Lung microvascular endothelial cell (primary cell): ENCODE results near the gene ALPP. TPM values are rescaled to one million over a fixed set of nuclear protein-coding genes. Genes with fewer than 3 reads are reported as not detected.
"Not testable (repeated sequence)": the region's sequence is repeated elsewhere in the genome, so short reads cannot be mapped to it uniquely, and the experiment has no call there.

Experiments
- DNase-seq, 2 donors: peaks; one replicate each; pipeline versions ENCODE4 v3.0.0 to v3.0.0-alpha.2; 2010; ENCODE audit warnings: low read depth in 2 of 2
- total RNA-seq: library from RNA; depleted of rRNA; stranded (reverse); fragments of >200 nt; gene quantifications from 2 replicates; pipeline ENCODE4 v1.2.1, GENCODE V29; 2014

The ALPP gene
- total RNA-seq, result not detected in 2 replicates

DNA sequence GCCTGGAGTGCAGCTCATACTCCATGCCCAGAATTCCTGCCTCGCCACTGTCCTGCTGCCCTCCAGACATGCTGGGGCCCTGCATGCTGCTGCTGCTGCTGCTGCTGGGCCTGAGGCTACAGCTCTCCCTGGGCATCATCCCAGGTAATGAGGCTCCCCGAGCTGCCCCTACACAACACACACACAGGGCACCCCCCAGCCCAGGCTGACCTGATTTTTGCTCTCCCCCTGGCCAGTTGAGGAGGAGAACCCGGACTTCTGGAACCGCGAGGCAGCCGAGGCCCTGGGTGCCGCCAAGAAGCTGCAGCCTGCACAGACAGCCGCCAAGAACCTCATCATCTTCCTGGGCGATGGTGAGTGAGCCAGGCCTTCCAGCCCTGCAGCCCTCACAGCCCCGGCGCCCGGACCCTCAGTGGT, at the start of gene ALPP:
Gene ALPP (plus strand): TSS at position 17 of the 417 bp plus-strand sequence. CDS start 52 bp downstream, at position 69.
- not testable (repeated sequence) for DNase-seq

DNA sequence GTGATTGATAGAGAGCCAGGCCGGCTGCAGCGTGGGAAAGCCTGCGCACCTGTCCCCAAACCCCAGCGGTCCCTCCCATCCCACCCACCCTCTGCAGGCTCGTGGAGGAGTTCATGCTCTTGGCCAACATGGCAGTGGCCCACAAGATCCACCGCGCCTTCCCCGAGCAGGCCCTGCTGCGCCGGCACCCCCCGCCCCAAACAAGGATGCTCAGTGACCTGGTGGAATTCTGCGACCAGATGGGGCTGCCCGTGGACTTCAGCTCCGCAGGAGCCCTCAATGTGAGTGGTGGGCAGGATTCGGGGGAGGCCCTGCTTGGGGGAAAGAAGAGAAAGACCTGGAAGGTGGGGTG, 48.9 kb upstream of the ALPP start:
- DNase-seq, result no peak

DNA sequence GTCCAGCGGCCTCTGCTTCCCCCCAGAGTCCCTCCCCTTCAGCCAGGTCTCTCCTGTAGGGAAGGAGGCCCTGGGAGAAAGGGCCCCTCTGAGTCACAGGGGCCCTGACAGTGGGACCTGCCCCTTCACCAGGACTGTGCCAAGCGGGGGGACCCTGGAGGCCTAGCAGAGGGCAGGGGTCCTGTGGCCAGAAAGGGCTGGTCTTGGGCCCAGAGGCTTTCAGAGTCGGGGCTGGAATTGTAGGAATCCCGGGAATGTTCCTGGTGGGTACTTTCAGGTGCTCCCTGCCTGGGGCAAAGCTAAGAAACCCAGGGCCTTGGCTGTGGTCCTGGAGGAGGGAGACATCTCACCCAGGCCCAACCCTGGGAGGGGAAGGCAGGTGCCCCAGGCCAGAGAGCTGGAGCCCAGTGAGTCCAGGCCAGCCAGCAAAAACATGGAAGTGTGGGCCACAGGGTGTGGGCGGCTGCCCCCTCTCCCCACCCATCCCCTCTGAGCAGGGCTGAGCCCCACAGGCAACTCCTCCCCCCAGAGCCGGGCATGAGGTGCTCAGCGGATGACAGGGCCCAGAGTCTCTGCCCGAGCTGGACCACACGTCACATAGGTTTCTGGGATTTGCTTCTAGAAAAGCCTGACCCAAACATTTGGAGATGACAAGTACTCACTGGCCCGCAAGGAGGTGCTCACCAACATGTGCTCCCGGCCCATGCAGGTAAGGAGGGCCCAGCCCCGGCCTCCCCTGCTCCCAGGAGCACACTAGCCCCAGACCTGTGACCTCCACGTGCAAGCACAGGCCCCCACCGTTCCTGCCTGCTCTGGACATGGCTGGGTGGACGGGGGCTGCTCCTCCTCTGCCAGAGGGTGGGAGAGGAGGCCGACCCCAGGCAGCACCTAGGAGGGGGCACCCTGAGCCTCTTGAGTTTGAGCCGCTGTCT, 48.2 kb upstream of the ALPP start:
- DNase-seq, result no peak

DNA sequence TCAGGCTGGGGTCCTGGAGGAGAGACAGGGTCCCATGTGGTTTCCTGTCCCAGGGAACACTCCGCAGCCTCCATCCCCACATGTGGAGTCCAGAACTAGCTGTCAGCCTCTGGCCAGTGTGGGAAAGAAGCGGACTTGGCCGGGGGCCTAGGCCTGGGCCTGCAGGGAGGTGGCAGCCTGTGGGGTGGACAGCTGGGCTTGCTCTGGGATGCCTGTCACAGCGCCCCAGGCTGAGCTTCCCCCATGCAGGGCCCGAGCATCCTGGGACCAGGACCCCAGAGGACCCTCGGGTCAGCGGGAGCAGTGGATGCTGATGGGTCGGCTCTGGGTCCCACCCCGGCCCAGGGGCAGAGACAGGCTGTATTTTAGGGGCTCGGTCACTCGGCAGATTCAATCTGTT, 47.5 kb upstream of the ALPP start:
- not testable (repeated sequence) for DNase-seq

DNA sequence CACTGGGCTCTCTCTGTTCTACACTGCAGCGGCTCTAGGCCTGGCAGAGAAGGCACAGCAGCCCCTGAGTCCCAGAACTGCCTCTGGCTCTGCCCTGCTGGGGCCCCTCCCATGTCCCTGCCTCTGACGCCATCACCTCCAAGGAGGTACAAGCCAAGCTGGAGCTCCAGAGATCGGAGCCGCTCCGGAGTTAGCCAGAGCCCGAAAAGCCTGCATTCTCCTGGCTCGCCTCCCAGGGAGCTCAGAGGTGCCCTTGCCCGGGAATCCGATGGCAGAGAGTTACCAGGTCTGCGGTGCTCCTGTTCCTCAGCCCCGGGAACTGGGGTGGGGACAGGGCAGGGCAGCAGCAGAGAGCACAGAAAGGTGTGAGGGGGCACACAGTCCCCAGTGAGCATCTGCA, 46.9 kb upstream of the ALPP start:
- not testable (repeated sequence) for DNase-seq

DNA sequence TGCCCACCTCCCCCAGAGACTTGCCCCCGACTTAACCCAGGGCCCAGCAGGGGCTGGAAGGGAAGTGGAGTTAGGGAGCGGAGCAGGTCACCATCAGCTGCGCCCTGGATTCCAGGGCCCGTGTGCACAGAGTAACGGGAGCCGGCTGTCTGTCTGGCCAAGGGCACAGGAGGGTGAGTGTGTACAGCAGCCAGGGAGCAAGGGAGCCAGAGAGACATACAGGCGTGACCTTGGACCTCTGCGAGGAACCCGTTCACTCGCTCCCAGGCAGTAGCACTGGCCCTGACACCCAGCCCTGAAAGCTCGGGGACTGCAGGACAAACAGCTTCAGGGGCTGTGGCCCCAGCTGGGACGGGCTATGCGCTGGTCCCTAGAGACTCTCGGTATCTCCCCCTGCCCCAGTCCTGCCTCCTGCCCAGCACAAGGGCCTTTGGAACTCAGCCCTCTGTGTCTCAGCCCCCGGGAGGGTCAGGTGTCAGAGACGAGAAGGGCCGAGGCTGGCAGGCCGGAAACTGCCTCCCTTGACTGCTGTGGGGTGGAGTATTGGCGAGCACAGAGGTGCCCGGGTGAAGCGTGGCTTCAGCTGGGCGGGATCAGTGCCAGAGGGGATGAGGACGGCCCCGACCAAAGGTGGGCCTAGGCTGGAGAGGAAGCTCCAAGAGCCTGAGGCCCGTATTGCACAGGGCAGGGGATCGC, 46.2 kb upstream of the ALPP start:
- DNase-seq, result not testable (repeated sequence)

DNA sequence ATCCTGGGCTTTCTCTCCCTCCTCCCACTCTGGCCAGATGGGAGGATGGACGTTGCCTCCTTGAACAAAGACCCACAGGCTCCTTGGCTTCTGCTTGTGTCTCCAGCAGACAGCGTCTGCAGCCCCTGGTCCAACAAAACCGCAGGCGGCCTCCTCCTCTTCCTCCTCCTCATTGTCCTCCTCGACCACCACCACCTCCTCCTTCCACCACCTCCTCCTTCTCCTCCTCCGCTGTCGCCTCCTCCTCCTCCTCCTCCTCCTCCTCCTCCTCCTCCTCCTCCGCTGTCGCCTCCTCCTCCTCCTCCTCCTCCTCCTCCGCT, 45.7 kb upstream of the ALPP start:
- DNase-seq, result no peak

DNA sequence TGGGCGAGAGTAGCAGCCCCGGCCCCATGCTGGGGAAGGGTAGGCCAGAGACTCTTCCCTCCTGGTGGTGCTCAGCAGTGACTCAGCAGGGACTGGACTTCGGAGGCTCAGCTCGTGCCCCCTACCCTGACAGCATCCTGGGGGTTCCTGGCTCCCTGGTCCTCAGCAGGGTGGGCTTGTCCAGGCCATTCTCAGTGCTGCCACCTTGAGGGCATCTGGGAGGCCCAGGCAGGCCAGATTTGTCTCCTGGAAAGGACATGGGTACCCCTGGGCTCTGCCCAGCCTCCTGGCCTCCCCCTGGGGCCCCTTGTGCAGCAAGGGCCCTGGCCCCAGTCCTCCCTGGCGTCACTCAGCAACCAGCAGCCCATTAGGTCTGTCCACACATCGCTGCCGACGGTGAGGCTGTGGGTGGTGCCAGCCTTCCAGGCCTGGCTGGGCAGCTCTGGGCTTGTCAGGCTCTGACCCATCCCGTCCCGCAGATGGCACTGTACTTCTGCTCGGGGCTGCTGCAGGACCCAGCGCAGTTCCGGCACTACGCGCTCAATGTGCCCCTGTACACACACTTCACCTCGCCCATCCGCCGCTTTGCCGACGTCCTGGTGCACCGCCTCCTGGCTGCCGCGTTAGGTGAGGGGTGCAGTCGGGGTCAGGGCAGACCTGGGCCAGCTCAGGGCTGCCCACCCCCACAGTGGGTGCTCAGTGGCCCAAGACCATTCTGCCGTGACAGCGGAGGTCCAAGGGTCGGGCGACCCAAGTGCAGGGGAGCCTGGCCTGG, 45.0 kb upstream of the ALPP start:
- DNase-seq, result peak; percentile 22 to 51

DNA sequence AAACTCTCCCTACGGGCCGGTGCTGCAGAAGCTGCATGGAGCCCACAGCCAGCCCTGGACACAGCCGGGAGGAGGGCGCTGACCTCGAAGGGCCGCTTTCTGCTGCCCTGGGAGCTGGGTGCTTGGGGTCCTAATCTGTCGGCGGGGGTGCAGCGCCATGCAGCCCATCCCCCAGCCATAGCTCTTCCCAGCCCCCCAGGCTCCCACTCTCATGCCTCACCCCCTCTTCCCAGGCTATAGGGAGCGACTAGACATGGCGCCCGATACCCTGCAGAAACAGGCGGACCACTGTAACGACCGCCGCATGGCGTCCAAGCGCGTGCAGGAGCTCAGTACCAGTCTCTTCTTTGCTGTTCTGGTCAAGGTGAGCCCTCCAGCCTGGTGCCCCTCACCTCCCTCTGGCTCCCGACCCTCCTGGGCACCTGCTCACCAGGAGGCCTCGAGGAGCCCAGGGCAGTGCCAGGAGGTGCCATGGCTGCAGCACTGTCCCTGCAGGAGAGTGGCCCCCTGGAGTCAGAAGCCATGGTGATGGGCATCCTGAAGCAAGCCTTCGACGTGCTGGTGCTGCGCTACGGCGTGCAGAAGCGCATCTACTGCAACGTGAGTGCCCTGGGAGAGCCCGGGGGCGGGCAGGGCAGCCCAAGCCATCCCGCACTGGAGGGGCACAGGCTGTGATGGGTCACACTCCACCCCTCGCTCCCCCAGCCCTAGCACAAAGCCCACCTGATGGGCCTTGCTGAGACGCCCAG, 44.2 kb upstream of the ALPP start:
- not testable (repeated sequence) for DNase-seq

DNA sequence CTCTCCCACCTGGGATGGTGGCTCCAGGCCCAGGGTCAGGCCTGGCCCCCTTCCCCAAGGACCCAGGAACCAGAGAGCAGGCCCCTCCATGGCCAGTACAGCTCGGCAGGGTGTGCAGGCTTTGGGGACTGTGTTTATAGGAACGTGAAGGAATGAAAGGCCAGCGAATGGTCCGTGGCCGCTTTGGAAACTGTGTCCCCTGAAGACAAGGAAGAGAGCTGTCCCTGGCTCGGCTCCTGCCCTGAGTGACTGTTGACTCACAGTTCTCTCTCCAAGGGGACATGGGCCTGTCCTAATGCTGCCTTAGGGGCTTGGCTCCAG, 43.7 kb upstream of the ALPP start:
- DNase-seq, result not testable (repeated sequence)

DNA sequence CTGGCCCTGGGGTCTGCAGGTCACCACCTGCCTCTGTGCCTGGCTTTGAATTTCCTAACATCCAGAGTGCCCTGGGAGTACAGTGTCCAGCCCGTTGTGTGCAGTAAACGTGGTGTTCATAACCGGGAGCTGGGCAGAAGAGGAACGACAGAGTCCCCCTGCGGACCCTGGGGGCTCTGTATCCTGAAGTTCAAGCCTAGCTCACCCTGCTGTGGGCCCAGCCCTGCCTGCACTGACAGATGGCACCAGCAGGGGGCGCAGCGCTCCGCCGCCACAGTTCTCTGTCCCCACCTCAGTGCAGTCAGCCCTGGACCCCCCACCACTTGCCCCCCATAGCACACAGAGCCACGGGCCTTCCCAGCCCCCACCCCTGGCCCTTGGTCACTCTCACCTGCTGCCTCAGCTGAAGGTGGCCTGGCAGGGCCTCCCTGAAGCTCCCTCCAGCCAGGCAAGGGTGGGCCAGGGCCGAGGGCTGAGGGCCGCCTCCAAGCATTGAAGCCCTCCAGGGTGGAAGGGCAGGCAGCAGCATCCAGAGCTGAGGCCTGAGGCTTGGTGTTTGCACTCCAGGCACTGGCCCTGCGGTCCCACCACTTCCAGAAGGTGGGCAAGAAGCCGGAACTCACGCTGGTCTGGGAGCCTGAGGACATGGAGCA, 43.2 kb upstream of the ALPP start:
- DNase-seq, result not testable (repeated sequence)

DNA sequence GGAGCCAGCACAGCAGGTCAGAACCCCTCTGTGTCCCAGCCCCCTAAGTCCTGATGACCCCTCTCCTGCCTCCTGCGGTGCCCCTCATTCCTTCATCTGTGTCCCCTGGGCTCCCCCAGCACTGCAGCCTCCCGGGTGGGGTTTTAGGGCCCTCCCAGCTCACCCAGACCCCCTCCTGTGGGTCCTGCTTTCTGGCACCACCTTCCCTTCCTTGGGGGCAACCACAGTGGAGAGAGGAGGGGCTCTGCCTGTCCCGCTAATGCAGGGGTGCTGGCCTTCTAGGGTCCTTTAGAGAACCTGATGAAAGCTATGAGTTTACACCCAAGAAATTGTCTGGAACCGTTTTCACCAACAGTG, 42.7 kb upstream of the ALPP start:
- no peak for DNase-seq

DNA sequence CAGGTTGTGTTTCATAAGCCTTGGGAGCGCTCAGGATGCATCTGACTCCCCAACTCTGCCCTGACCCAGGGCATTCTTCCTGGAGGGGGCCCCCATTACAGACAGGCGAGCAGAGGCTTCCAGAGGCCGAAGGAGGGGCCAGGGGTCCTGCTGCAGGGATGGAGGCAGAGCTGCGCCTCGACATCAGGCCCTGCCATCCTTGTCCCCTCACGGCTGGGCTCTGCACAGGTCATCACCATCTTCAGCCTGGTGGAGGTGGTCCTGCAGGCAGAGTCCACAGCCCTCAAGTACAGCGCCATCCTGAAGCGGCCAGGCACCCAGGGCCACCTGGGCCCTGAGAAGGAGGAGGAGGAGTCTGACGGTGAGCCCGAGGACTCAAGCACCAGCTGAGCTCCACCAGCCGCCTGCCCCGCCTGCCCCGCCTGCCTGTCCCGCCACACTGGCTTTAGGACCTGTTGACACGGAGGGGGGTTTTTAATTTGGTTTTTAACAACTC, 42.3 kb upstream of the ALPP start:
- no peak for DNase-seq

DNA sequence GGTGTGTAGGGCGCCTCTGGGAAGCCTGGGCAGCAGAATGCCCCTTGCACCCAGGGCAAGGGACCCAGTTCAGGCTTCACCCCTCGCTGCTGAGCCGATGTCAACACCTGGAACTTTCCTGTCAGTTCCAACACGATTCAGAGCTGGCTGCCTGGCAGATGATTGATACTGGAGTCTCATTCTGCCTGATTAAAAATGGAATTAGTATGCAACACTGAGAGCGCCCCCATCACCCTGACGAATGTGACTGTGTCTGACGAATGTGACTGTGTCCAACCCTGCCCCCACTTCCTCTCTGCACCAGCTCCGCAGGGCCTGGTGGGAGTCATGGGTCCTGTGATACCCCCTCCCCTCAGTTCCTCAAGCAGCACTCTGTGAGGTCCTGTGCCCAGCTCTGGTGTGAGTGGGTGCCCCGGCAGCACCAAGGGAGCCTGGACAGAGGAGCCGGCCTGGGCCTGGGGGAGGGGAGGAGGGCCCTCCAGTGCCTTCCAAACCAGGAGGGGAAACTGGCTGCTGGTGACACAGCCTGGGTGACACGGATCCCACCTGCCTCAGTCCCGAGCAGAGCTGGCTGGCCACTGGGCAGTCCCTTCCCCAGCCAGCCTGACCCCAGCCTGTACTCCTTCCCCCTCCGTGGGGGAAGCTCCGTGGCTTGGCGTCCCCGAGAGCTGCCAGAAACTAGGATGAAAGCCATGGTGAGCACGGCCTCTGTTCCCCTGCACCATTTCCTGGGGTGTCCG, 41.4 kb upstream of the ALPP start:
- DNase-seq, result no peak

DNA sequence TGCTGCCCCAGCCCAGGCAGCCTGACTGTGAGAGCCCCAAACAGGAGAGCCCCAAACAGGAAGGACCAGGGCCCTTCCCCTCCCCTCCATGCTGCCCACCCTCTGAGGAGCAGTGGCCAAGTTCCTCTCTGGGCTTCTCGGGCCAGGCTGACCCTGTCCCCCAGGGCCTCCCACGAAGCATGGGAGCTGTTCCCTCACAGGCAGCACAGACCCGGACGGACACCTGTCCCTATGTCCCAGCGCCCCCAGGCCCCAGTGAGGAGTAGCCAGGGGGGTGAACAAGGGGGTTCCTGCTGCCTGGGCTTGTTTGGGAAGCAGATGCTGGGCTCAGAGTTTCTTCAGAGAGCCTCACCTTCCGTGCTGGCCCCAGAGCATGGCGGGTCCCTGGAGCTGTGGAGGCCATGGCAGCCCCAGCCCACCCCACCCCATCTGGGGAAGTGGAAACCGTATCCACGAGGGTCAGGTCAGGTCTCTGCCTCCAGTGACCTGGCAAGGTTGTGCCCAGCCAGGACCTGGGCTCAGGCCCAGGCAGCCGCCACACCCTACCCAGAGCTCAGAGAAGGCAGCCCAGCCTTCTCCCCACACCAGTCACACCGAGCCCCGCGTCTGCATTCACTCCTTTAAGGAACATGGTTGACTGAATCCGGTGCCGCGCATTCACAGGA, 40.3 kb upstream of the ALPP start:
- not testable (repeated sequence) for DNase-seq

DNA sequence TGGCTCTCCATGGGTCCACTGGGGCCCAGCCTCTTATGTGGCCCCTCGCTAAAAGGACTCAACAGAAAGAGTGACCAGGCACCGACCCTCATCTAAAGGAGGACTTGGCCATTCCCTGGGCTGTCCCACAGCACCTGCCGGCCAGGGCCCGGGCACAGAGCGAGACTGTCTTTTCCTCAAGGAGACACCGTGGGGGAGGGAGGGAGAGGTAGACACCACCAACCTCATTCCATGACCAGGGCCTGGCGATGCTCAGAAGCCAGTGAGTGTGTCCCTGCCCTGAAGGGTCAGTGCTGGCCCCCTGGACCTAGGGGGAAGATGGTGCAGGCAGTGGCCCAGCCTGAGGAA, 39.8 kb upstream of the ALPP start:
- DNase-seq, result no peak

DNA sequence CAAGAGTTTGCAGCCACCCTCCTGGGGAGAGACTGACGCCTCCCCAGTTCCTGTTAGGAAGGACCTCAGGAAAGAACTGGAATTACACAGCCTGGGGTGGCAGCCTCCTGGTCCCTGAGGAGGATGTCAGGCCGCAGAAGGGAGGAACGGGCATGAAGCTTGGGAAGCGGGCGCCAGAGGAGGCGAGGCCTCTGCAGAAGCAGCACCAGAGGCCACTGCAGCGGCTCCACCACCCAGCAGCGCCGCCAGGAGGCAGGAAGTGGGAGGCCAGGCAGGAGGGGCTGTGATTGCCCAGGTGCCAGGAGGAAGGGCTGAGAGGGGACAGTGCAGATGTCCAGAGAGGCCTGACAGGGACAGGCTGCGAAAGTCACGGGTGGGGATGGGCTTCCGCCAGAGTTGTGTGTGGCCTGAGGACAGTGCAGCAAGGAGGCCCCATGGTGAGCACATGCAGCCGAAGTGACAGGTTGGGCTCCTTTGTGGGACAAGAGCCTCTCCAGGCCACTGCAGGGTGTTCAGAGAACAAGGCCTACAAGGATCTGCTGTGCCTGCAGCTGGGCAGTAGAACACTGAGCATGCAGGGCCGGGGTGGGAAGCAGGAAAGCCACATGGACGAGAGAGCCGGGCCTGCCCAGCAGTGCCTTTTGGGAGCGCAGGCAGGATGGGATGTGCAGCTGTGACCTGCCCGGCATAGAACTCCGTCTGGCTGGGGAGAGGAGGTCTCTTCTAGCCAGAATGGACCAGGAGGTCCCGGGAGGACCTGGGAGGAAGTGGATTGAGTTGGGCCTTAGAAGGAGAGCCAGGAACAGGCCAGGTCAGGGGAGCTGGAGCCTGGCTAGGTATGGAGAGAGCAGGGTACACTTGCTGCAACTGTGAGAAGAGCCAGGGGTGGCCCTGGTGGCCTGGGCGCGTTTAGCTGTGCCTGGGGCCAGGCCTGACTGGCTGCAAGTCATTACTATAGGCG, 39.1 kb upstream of the ALPP start:
- no peak for DNase-seq

DNA sequence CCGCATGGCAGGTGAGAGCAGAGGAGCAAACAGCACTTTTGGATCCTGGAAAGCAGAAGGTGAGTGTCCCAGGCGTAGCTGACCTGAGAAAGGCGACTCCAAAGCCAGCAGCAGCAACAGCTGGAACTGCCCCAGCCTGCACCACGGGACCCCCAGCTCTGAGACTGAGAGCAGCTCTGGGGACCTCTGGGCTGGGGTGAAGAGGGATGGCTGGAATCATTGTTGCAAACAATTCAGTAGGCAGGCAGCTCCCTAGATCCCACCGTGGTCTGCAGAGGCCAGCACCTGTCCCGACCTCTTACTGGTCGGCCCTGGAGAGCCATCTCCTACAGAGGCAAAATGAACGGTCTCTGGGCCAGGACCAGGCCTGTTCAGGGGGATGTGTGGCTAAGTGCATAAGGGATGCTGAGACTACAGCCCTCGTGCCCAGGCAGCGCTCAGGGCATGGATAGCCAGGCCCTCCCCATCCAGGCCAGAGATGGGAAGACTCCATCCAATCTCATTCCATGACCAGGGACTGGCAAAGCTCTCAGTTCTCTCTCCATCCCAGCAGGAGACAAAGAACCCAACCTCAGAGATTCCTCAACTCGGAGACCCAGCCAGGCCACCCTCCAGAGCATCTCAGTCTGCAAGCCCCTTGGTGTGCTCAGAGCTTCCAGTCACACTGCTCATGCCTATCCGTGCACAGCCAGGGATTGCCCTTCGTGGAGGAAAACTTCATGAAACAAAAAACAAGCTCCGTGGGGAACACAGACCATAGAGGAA, 38.2 kb upstream of the ALPP start:
- no peak for DNase-seq
